Endothelial cell of umbilical vein (primary cell): ENCODE data around the gene UNC5C. TPM values are rescaled to one million over a fixed set of nuclear protein-coding genes. Genes with fewer than 3 reads are reported as not detected.

Experiments used
- BruUV-seq: library from RNA; stranded (reverse); fragments of 400-500 nt; replicated peaks from 2 replicates; lab custom pipeline; 2021; lab: Mats Ljungman, UMichigan
- CTCF ChIA-PET: fragments of 300-600, 350-600 bp; sonication (Branson Sonifier 250); formaldehyde crosslinking; loops from one replicate; lab custom pipeline; 2021; ENCODE audit warnings: antibody characterized with exemption, inconsistent platforms; lab: Charles Lee
- POLR2A ChIA-PET: fragments of 300-600, 350-600 bp; sonication (Branson Sonifier 250); formaldehyde crosslinking; loops from one replicate; lab custom pipeline; 2021; ENCODE audit warnings: antibody characterized with exemption, inconsistent platforms; lab: Charles Lee
- DNase-seq: peaks from one replicate; pipeline ENCODE4 v3.0.0-alpha.2; 2011; ENCODE audit warnings: low read depth, low spot score
- FAIRE-seq: peaks from 2 replicates; lab custom pipeline; 2011; peaks lifted over from hg19 to GRCh38; lab: Jason Lieb, UNC
- H2AFZ ChIP-seq: 2 replicates; pipeline ENCODE4 v1.6.0; 2012; ENCODE audit warnings: low read depth, low read length, control low read depth, inconsistent platforms
- H3K27ac ChIP-seq: 2 replicates; pipeline ENCODE4 v1.5.1; 2011; ENCODE audit warnings: low read depth, mild to moderate bottlenecking, control low read depth, low read length, moderate library complexity; ENCODE audit not compliant: insufficient read depth
- H3K27me3 ChIP-seq, 2 experiments: 2 replicates each; pipeline versions ENCODE4 v1.6.0 to v1.6.1; 2011; ENCODE audit warnings: low read length in 2 of 2, mixed read lengths in 1 of 2; ENCODE audit not compliant: control insufficient read depth in 2 of 2, insufficient read depth in 2 of 2
- H3K36me3 ChIP-seq, 2 experiments: 2 replicates in 1 of 2; 3 replicates in 1 of 2; pipeline ENCODE4 v1.5.1; 2011; ENCODE audit warnings: low read length in 2 of 2, mild to moderate bottlenecking in 1 of 2, moderate library complexity in 1 of 2; ENCODE audit not compliant: control insufficient read depth in 2 of 2, insufficient read depth in 2 of 2; ENCODE audit errors: extremely low read depth in 1 of 2
- H3K4me1 ChIP-seq: 3 replicates; pipeline ENCODE4 v1.5.1; 2011; ENCODE audit warnings: mild to moderate bottlenecking, low read length; ENCODE audit not compliant: control insufficient read depth, insufficient read depth; ENCODE audit errors: extremely low read depth
- H3K4me2 ChIP-seq: 2 replicates; pipeline ENCODE4 v1.6.1; 2011; ENCODE audit warnings: low read length, control low read depth, mixed read lengths; ENCODE audit not compliant: insufficient read depth
- H3K4me3 ChIP-seq, 3 experiments: fragments of 200-600 bp in 1 of 3; sonication (generic), shearing (Covaris generic) in 1 of 3; replicated peaks in 1 of 3; 2 replicates each; pipeline ENCODE4 v1.5.1; 2011 to 2016; ENCODE audit warnings: control low read depth in 3 of 3, low read length in 3 of 3, mild to moderate bottlenecking in 2 of 3, inconsistent platforms in 1 of 3, low read depth in 1 of 3, moderate library complexity in 1 of 3; ENCODE audit not compliant: insufficient read depth in 1 of 3
- H3K79me2 ChIP-seq: 2 replicates; pipeline ENCODE4 v1.6.0; 2012; ENCODE audit warnings: low read length, inconsistent platforms; ENCODE audit not compliant: control insufficient read depth, insufficient read depth
- H3K9ac ChIP-seq: replicated peaks from 2 replicates; pipeline ENCODE3; 2011; ENCODE audit warnings: low read length, control low read depth; ENCODE audit not compliant: insufficient read depth; ENCODE audit errors: extremely low read depth
- H3K9me1 ChIP-seq: replicated peaks from 3 replicates; pipeline ENCODE4 v1.6.0; 2011; ENCODE audit warnings: mild to moderate bottlenecking, low read length; ENCODE audit not compliant: control insufficient read depth, insufficient read depth; ENCODE audit errors: extremely low read depth
- H3K9me3 ChIP-seq: replicated peaks from 2 replicates; pipeline ENCODE4 v1.5.1; 2012; ENCODE audit warnings: low read length, inconsistent platforms; ENCODE audit not compliant: control insufficient read depth, insufficient read depth
- H4K20me1 ChIP-seq: replicated peaks from 2 replicates; pipeline ENCODE3; 2011; ENCODE audit warnings: mild to moderate bottlenecking, low read length; ENCODE audit not compliant: control insufficient read depth, insufficient read depth; ENCODE audit errors: extremely low read depth
- CTCF ChIP-seq, 2 donors: IDR thresholded peaks; 1 replicate in 1 of 2; 2 replicates in 1 of 2; pipeline ENCODE4 v1.5.1; 2011; ENCODE audit warnings: low read length in 2 of 2, mild to moderate bottlenecking in 2 of 2, moderate library complexity in 2 of 2, control low read depth in 1 of 2, inconsistent platforms in 1 of 2, low read depth in 1 of 2; ENCODE audit not compliant: insufficient read depth in 1 of 2; ENCODE audit errors: extremely low read depth in 1 of 2
- FOS ChIP-seq: IDR thresholded peaks from 2 replicates; pipeline ENCODE4 v1.6.1; 2011; ENCODE audit warnings: mild to moderate bottlenecking, low read length, moderate library complexity, borderline replicate concordance; ENCODE audit not compliant: insufficient read depth
- GATA2 ChIP-seq: IDR thresholded peaks from 2 replicates; pipeline ENCODE4 v1.7.0; 2011; ENCODE audit warnings: low read depth, mild to moderate bottlenecking, moderate library complexity, mixed read lengths, low read length; ENCODE audit not compliant: insufficient read length, insufficient read depth
- POLR2A ChIP-seq: IDR thresholded peaks from 2 replicates; pipeline ENCODE4 v1.6.1; 2012; ENCODE audit warnings: low read depth, mild to moderate bottlenecking, control low read depth, low read length
- POLR2AphosphoS5 ChIP-seq: IDR thresholded peaks from 2 replicates; pipeline ENCODE4 v1.6.1; 2012; ENCODE audit warnings: low read depth, mild to moderate bottlenecking, control low read depth, low read length, moderate library complexity; ENCODE audit not compliant: insufficient read depth
- dilution Hi-C: fragments of 300-500 bp; cut with MboI; formaldehyde crosslinking; loops from one replicate; pipeline ENCODE4 v1.15.0; 2019; ENCODE audit warnings: low sequenced_read_pairs; ENCODE audit not compliant: extremely low pct_ligation_motif_present
- intact Hi-C: fragments of 100-400 bp; cut with micrococcal nuclease; formaldehyde crosslinking; loops from one replicate; pipeline ENCODE4 v1.10.0; 2022
- polyA plus RNA-seq, 4 experiments: library from polyadenylated mRNA; depleted of rRNA in 3 of 4; stranded (reverse) in 3 of 4; unstranded in 1 of 4; fragments of >200 nt; gene quantifications; 2 replicates each; pipeline versions ENCODE4 v1.2.1 to v1.2.3, GENCODE V29; 2011 to 2012; ENCODE audit warnings: missing spikeins in 1 of 4
- total RNA-seq: library from RNA; stranded (reverse); gene quantifications from 2 replicates; pipeline ENCODE4 v1.2.3, GENCODE V29; 2021

Gene UNC5C
- total and polyA plus RNA-seq, 2 donors (not counting 3 experiments of a cell fraction or from before 2014, with no cell fraction given), result 0.44 to 0.53 TPM

GRCh38 chr4:95388911-95389310 lies 159.9 kb downstream of the UNC5C start:
- Histone ChIP-seq H3K9me1 (no peaks in the 10 kb centered on the region), H3K27ac (no peak overlapping the region), H3K4me1 (no peaks in the 10 kb centered on the region), H3K79me2 (no peaks in the 10 kb centered on the region), H3K9ac (no peak overlapping the region), H3K9me3 (no peaks in the 10 kb centered on the region), H3K4me2 (no peak overlapping the region), H3K27me3 (no peaks in the 10 kb centered on the region), H3K36me3 (no peaks in the 10 kb centered on the region), H4K20me1 (no peaks in the 10 kb centered on the region), H2AFZ (no peak overlapping the region), H3K4me3 (no peak overlapping the region)
- intact Hi-C loops, result no loop called here
- FAIRE-seq (peak; percentile 55), DNase-seq (no peak)
- CTCF ChIA-PET, result no interaction called here
- dilution Hi-C loops, result no loop called here
- BruUV-seq, result no TSS peak
- TF ChIP-seq FOS (no peak), POLR2A (no peak), CTCF (IDR thresholded peaks at IDR 0.05; ENCODE audit: extremely low read depth in 1 of 2, insufficient read depth in 1 of 2, low read depth in 1 of 2, low read length in 2 of 2) (no peak), POLR2AphosphoS5 (no peak)
- POLR2A ChIA-PET, result no interaction called here

GRCh38 chr4:95387719-95388118 lies 161.1 kb downstream of the UNC5C start:
- dilution Hi-C loops, result no loop called here
- Histone ChIP-seq H3K4me1 (no peaks in the 10 kb centered on the region), H3K9me1 (no peaks in the 10 kb centered on the region), H3K79me2 (no peaks in the 10 kb centered on the region), H3K27ac (no peak overlapping the region), H2AFZ (no peak overlapping the region), H3K4me2 (no peak overlapping the region), H3K36me3 (no peaks in the 10 kb centered on the region), H3K9ac (no peak overlapping the region), H3K27me3 (no peaks in the 10 kb centered on the region), H4K20me1 (no peaks in the 10 kb centered on the region), H3K4me3 (no peak overlapping the region), H3K9me3 (no peaks in the 10 kb centered on the region)
- TF ChIP-seq POLR2A (no peak), FOS (no peak), CTCF (IDR thresholded peaks at IDR 0.05; ENCODE audit: extremely low read depth in 1 of 2, insufficient read depth in 1 of 2, low read depth in 1 of 2, low read length in 2 of 2) (no peak), GATA2 (no peak)
- DNase-seq, result no peak
- FAIRE-seq, result no peak
- intact Hi-C loops, result no loop called here
- BruUV-seq, result no TSS peak
- ChIA-PET CTCF (interaction anchor here (1.1 kb wide), 1 partner anchor 48 kb away, joined by 3 read pairs; no protein-coding TSS in a partner anchor), POLR2A (no interaction called here)
